GM08714 (cell line): ENCODE results near the gene HOTAIR.

Experiments used
- H3K4me3 ChIP-seq: fragments of 200-500 bp; sonication (Bioruptor generic); 2 replicates; pipeline ENCODE4 v1.5.1; 2014; ENCODE audit warnings: mild to moderate bottlenecking, low read length, inconsistent platforms
- ZNF274 ChIP-seq: IDR thresholded peaks from 2 replicates; pipeline ENCODE4 v1.6.1; 2012; ENCODE audit warnings: mild to moderate bottlenecking, low read depth, low read length

Gene HOTAIR

DNA sequence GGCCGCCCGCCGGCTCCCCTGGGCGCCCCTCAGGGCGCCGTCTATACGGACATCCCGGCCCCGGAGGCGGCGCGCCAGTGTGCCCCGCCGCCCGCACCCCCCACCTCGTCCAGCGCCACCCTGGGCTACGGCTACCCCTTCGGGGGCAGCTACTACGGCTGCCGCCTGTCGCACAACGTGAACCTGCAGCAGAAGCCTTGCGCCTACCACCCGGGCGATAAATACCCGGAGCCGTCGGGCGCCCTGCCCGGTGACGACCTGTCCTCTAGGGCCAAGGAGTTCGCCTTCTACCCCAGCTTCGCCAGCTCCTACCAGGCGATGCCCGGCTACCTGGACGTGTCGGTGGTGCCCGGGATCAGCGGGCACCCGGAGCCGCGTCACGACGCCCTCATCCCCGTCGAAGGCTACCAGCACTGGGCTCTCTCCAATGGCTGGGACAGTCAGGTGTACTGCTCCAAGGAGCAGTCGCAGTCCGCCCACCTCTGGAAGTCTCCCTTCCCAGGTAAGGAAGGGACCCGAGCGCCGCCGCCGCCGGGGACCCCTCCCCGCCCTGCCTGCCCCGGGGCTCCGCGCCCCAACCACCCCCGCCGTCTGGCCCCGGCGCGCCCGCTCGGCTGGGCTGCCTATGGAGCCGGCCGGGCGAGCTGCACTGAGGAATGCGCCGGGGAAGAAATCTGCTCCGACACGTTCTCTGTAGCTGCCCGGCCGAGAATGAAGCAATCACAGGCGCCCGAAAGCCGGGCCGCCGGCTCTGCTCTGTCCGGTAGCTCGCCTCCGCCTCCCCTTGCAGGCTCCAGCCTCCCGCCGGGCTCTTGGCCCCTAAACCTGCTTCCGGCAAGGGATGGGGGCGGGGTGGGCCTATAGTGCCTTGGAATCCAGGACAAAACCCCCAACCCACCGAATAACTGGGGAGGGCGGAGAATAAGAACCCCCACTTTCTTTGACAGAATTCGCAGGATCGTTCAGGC, 35.3 kb downstream of the HOTAIR start:
- no peak for TF ChIP-seq ZNF274
- H3K4me3 ChIP-seq = no peak overlapping the region; the same call in 1 of the 2 replicates

DNA sequence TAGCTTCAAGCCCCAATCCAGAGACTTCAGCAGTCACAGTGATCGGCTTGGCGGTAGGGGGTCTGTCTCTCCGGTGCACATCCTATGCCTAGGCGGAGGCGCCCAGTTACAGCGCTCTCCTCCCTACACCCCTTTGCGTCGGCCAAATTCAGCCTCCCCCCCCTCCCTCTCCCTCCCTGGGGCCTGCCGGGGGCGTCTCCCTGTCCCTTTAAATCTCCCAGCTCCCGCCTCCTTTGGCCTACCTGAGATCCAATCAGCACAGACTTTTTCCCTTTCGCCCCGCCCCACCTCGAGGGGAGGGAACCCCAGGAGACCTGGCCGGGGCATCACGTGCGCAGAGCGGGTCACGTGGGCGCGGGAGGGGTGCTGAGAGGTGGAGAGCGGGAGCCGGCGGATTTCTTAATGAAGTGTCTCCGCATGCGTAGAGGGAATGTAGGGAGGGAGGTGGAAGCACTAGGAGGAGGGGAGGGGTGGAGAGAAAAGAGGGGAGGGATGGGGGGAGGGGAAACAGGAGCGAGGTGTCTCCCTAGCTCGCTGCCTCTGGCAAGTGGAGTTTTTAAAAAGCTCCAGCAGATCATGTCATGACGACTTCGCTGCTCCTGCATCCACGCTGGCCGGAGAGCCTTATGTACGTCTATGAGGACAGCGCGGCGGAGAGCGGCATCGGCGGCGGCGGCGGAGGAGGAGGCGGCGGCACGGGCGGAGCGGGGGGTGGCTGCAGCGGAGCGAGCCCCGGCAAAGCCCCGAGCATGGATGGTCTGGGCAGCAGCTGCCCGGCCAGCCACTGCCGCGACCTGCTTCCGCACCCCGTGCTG, 36.2 kb downstream of the HOTAIR start, which contains the start of gene HOXC13:
Gene HOXC13 (plus strand): TSS at position 506 of the 815 bp plus-strand sequence. CDS start 76 bp downstream, at position 582.
- no peak within 1 kb of the TSS; the same call in 1 of the 2 replicates for H3K4me3 ChIP-seq
- TF ChIP-seq ZNF274 = no peak

DNA sequence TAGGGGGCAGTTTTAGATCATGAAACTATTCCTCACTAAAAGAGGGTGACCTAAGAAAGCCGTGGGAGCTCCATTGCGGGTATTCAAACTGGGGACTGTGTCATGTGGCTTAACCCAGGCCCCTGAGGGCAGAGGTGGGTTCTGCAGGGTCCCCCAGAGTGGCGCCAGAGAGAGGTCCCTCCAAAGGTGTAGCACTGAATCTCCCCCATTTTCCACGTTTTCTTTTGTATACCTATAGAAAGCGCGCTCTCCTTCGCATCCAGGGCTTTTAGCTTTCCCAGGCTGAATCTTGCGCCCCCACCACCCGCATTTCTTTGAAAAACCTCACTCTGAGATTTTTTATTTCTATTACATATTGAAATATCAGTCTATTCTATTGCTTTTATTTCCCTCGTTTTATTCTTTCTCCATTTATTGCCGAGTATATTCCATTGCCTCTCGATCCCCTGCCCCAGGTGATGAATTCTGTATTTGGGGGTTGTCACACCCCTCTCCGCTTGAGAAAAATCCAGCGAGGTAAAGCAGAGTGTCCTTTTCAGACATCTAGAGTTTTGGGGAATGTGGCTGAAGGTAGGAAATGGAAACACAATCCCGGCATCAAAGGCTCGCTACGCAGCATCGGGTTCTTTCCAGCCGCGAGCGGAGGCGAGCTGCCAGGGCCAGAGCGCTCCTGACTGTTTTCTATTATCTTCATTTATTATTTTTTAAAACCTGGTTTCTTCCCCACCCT, 37.0 kb downstream of the HOTAIR start:
- TF ChIP-seq ZNF274 = no peak
- no peak overlapping the region for H3K4me3 ChIP-seq

DNA sequence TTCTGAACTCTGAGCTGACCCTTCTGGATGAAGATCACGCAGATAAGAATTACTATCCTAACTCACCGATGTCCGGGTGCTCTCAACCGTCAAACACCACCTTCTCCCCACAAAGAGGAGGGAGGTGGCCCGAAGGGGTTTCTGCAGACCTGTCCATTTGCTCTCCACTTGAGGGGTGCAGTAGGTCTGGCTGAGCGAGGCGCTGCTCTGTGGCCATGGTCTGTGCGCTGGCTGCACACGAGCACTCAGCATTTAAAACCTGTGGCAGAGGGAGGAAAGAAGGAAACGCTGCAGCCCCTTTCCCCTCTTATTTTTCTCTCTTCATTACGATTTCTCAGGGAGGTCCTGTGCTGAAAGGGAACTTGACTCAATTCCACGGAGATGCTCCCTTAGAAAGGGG, 37.7 kb downstream of the HOTAIR start:
- TF ChIP-seq ZNF274 = no peak
- H3K4me3 ChIP-seq = no peak overlapping the region

DNA sequence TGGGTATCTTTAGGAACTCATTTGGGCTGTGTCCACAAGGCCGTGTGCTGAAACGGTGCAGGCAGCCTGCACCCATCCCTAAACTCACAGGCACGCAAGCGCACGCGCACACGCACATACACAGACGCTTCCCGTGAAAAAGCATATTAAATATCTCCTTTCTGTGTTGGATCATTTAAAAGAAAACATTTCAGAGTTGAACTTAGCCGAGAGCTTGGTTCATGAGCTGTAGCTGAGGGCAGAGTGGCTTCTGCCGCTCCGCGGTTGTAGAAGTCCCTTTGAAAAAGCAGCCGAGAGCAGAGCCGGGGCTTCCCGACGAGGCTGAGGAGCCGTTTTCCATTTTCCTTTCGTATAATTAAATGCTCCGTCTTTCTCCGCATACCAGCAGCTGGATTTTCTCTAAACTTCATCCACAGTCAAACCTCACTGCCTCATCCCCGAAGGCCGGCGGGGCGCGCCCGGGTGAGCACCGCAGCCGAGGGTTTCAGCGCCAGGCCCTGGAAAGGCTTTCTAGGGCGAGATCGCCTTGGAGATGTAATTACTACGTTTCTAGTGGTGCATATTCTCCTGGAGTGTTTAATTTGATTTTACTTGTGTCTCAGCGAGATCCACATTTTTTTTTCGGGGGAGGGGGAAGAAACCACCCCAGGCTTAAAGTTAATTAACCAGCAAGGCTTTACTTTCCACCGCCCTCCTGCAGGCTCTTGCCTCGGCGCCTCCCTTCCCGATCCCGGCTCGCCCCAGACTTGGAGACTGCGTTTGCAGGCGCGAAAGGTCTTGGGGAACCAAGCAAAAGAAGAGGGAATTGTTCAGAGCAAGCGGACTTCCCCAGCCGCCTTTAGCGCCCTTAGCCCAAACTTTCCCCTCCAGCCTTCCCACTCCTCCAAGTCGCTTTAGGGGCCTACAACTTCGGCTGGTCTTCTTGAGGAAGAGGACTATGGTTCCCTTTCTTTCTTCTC, 39.1 kb downstream of the HOTAIR start:
- no peak for TF ChIP-seq ZNF274
- H3K4me3 ChIP-seq = no peak overlapping the region

DNA sequence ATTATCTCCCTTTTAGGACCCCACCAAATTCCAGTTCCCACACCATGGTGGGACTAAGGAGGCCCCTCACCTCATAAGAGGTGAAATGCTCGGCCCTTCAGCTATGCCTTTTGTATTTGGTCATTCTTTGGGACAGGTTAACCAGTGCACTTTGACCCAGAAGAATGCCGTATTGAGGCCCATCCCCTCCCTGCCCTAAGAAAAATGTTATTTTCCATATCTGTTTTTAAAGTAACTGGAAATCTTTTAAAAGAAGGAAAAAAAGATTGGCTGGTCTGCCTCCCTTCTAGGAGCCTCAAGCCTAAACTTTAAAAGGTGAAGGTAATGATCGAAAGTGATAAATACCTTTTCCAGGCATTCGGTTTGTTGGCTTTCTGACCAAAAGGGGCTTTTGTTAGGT, 41.8 kb downstream of the HOTAIR start:
- no peak overlapping the region for H3K4me3 ChIP-seq
- no peak for TF ChIP-seq ZNF274

DNA sequence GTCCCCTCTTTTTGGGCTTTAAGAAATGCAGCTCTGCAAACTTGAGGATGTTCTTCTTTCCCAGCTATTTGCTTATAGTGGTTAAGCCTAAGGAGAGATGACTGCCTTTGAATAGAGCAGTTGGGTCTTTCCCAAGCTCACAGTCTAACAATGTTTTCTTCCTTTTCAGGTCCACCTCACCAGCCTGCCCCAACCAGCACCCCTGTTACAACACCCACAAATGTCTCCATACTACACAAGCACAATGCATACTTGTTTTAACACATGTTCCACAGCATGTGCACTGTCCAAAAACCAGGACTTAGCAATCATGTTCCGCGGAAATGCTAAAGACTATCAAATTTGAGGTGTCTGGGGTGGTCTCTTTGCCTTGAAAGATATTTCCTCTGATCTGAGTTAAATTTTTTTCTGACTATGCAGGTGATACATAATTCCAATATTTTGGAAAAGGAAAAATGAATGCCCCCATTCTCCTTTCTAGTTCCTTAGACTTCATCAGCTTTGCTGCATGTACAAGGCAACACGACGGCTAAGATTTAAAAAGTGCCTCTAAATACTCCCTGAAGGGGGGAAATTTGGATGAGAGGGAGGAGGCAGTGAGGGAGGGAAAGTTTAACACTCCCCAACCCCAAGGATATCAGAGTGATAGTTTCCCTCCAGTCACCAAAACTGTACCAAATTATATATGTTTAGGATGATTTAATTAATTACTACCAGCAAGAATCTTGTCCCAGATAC, 42.7 kb downstream of the HOTAIR start:
- H3K4me3 ChIP-seq = no peak overlapping the region
- TF ChIP-seq ZNF274 = no peak

DNA sequence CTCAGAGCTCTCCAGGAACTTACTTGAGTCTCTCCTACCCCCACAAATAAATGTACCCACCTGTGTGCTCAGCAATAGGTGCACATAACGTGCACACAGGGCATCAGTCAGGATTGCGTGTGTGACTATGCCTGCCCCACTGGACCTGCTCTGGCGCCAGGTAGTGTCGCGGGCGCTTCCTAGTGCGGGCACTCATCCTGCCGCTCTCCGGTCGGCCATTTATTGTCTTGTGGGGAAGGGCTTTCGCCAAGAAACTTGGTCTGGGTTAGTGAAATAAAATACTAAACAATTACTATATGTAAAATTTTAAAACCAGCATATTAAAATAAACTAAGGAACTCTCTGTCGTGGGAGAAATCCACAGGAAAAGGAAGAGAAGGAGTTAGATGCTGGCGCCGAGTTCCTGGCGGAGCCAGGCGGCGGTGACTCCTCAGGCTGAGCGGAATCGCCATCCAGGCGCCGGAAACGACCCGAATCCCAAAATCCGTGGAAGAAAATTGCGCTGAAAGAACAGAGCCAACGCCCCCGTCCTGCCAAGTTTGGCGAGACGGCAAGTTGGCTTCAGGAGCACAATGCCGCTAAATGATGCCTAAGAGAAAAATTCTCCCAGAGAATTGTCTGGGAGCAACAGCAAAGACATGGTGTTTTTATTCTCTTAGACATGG, 44.0 kb downstream of the HOTAIR start:
- TF ChIP-seq ZNF274 = no peak
- H3K4me3 ChIP-seq = no peak overlapping the region

DNA sequence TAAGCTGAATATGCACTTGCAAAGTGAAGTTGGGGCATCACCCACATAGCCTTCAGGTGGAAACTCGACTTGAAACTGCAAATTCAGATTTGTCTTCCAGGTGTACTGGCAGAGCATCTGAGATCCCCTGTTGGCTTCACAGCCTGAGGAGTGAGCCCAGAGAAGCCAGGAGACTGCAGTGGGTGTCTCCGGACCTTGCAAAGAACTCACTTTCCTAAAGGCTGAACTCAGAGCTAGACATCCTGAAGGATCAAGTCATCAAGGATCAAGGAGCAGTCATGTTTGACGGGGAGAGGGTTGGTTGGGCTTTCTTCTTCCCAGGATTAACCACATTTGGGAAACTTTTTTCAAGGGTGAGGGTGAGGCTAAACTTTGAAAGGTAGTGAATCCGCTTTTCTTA, 45.2 kb downstream of the HOTAIR start:
- no peak for TF ChIP-seq ZNF274
- H3K4me3 ChIP-seq = no peak overlapping the region

DNA sequence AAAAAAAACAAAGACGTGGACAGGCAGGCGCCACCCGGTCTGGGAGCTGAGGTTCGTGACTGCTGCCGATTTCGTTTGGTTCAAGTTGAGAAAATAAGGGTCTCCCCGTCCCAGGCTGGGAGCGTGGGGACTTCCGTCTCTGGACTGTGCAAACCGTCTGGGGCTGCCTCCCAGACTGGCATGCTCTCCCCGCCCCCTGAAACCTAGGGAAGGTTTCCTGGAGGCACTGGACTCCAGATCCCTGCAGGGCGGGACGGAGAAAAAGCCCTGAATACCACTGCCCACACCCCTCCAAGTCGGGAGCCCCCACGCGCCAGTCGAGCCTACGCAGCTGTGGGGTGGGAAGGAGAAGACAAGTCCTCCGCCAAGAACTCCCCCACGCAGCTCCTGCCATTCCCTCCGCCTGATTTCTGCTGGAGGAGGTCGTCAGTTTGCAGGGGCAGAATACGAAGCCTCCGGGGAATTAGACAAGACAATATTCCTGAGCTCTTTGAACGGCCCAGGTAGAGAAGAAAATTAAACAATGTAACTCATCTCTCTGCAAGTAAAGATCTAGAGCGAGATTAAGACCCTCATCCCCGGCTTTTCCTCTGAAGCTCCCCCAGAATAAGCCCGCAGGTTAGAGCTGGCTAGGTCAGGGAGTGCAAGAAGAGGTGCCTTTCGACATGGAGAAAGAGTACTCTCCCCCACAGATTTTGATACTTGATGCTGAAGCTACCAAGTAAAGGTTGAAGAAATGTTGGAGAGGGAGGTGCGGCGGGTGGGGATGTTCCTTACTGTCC, 46.5 kb downstream of the HOTAIR start:
- no peak for TF ChIP-seq ZNF274

DNA sequence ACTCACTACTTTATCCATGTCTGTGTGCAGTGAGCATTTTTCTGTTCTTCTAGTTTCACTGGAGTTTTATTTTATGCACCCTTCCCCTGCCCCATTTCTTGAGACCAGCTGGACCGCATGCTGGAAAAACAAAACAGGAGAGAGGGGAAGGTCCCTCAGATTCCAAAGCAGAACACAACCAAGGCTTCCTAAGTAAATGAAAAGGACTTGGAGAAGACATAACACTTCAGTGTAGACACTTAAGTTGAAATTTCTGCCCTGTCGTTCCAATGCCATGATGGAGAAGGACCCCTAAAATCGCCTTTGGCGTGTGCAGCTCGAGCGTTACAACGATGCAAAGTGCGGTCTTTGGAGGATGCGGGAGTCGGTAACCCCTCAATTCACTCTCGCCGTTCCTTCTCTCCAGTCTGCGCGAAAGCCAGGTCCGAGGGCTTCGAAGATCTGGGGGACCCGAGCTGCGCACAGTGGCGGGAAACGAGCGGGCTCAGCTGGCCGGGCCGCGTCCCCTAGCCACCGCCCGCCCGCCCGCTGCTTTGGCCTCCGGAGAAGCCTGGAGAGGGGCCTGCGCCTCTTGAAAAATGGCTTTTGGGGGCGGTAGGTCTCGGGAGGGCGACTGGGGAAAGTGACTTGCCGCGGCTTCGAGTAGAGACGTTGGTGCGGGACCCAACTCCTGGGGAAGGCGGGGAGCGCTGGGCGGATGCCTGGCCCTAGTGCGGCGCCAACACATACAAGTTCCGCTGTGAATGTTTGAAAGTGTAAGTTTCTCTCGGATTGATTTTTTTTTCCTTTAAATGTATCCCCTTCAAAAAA, 47.3 kb downstream of the HOTAIR start:
- no peak for TF ChIP-seq ZNF274
- H3K4me3 ChIP-seq = no peak overlapping the region

More for the DNA sequence above, 46.5 kb downstream of the HOTAIR start:
- no peak overlapping the region for H3K4me3 ChIP-seq
